Fibroblast of villous mesenchyme (primary cell): ENCODE results near the gene ANKRD35. TPM values are rescaled to one million over a fixed set of nuclear protein-coding genes. Genes with fewer than 3 reads are reported as not detected.

Experiments
- DNase-seq: peaks from one replicate; pipeline ENCODE4 v3.0.0-alpha.2; 2010; ENCODE audit warnings: low read depth
- H3K4me3 ChIP-seq: 2 replicates; pipeline ENCODE4 v1.5.1; 2011; ENCODE audit warnings: low read depth, mild to moderate bottlenecking, low read length
- CTCF ChIP-seq: IDR thresholded peaks from 2 replicates; pipeline ENCODE4 v1.5.1; 2012; ENCODE audit warnings: low read depth, mild to moderate bottlenecking, low read length; ENCODE audit not compliant: insufficient read depth
- total RNA-seq: library from RNA; depleted of rRNA; stranded (reverse); fragments of >200 nt; gene quantifications from 2 replicates; pipeline ENCODE4 v1.2.3, GENCODE V29; 2012

ANKRD35 gene
- total RNA-seq, 1 donor = 1.3 TPM

GRCh38 chr1:145855426-145855948 lies 30.2 kb downstream of the ANKRD35 start:
- no peak overlapping the region for H3K4me3 ChIP-seq
- DNase-seq = no peak
- peak; percentile 22 for TF ChIP-seq CTCF

GRCh38 chr1:145849356-145850160 lies 36.1 kb downstream of the ANKRD35 start:
- no peak overlapping the region for H3K4me3 ChIP-seq
- peak; percentile 62 for DNase-seq
- TF ChIP-seq CTCF = peak; percentile 38

GRCh38 chr1:145847827-145848226 lies 37.8 kb downstream of the ANKRD35 start:
- TF ChIP-seq CTCF = no peak
- no peak for DNase-seq

GRCh38 chr1:145846201-145846612 lies 39.5 kb downstream of the ANKRD35 start:
- peak; percentile 78 for TF ChIP-seq CTCF
- H3K4me3 ChIP-seq = peak overlapping the region; percentile 71
- peak; percentile 23 for DNase-seq

More at GRCh38 chr1:145847827-145848226, 37.8 kb downstream of the ANKRD35 start:
- H3K4me3 ChIP-seq = no peak overlapping the region

- peak; percentile 92 for TF ChIP-seq CTCF
- H3K4me3 ChIP-seq = peak within 1 kb of the TSS; percentile 71
- DNase-seq = peak; percentile 75
These were observed 40.0 kb downstream of the ANKRD35 start, which contains the start of gene NUDT17 for GRCh38 chr1:145845514-145846161. TSS of gene NUDT17 (plus strand) at chr1:145845630. CDS start at chr1:145845641, 11 bp downstream.

- TF ChIP-seq CTCF = no peak
- DNase-seq = no peak
- peak overlapping the region; percentile 71 for H3K4me3 ChIP-seq
These were observed 40.5 kb downstream of the ANKRD35 start for GRCh38 chr1:145845144-145845513.
